ENCODE results near the gene TICRR. TPM values are rescaled to one million over a fixed set of nuclear protein-coding genes. Genes with fewer than 3 reads are reported as not detected.
A peak's percentile ranks its signal among the peaks of the same experiment; 100 is the strongest.

TICRR gene
- total and polyA plus RNA-seq, 2 donors (not counting 1 experiment from before 2014, with no cell fraction given), result 0.05 to 0.07 TPM

DNA sequence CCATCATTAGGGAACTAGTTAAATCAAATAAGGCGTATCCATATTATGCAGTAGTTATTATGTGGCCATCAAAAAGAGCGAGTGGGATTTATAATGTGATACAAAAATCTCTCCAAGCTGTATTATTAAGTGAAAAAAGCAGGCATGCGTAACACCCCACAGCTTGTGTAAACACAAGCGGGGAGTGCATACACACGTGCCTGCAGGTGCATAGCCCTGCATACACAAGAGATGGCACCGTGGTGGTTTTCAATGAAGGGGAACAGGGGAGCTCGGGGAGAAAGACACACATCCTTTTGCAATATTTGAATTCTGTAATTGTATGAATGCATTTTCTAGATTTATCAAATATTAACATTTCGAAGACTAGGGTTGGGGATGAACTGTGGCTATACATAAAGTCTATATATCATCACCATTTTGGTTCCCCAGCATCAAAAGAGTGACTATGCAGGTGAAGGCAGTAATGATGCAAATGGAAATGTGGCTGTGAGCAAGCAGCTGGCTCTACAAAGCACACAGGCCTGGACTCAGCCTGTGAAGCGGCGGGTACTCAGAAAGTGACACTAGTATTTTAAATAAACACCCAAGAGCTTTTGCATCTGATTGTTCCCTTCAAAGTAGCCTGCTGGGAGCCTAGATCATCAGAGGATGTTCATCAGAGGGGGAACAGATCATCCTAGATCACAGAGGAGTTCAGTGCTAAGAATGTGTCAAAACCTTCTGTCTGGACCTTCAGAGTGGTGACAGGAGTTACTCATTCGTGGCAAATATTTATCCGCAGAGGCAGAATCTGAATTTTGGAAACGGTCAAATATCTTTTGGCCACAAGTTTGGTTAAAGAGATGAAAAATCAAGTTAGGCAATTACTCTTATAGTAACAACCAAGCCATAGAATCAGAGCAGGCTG is 89.4 kb downstream of the TICRR start:
- no peaks in the 10 kb centered on the region for H3K9me3 Mint-ChIP-seq (ENCODE audit: insufficient read depth)
- intact Hi-C loops (cut with micrococcal nuclease), result no loop called here
- no peak for ATAC-seq (ENCODE audit: low read depth)
- Histone ChIP-seq H3K4me3 (ENCODE audit: control extremely low read depth in 1 of 5, extremely low read depth in 1 of 5, insufficient read depth in 1 of 5, low read depth in 2 of 5, low read length in 4 of 5) (no peak overlapping the region), H3K4me1 (ENCODE audit: control insufficient read depth in 2 of 2, insufficient read depth in 2 of 2, low read length in 2 of 2) (peaks cover 0 to 7% of the 10 kb centered on the region in 2 donors), H3K27ac (ENCODE audit: low read length in 2 of 2) (no peak overlapping the region), H2AFZ (ENCODE audit: insufficient read depth, low read depth, low read length, poor library complexity, severe bottlenecking) (no peak overlapping the region), H3K9ac (ENCODE audit: low read length) (no peak overlapping the region), H3K9me3 (ENCODE audit: control extremely low read depth in 1 of 3, control insufficient read depth in 2 of 3, insufficient read depth in 1 of 3, low read length in 2 of 3) (no peaks in the 10 kb centered on the region), H3K36me3 (replicated peaks in 1 of 2; ENCODE audit: control extremely low read depth in 1 of 2, control insufficient read depth in 1 of 2, extremely low read depth in 1 of 2, insufficient read depth in 2 of 2, low read length in 1 of 2) (no peaks in the 10 kb centered on the region), H4K20me1 (ENCODE audit: control insufficient read depth, insufficient read depth, low read length, poor library complexity, severe bottlenecking) (no peaks in the 10 kb centered on the region), H3K79me2 (ENCODE audit: control insufficient read depth, insufficient read depth, low read length) (no peaks in the 10 kb centered on the region), H3K27me3 (replicated peaks in 1 of 4; ENCODE audit: control extremely low read depth in 1 of 4, control insufficient read depth in 3 of 4, insufficient read depth in 4 of 4, low read length in 3 of 4) (peaks cover 0 to 24% (median 6%) of the 10 kb centered on the region in 4 experiments), H3K4me2 (replicated peaks; ENCODE audit: low read depth, low read length, poor library complexity, severe bottlenecking) (no peak overlapping the region)
- CTCF ChIA-PET, result no interaction called here
- 84% methylated on average over 2 of the region's 13 CpGs for WGBS (ENCODE audit: insufficient coverage)
- peak overlapping the region; percentile 46 for H3K4me3 Mint-ChIP-seq
- TF ChIP-seq EZH2 (IDR thresholded peaks at IDR 0.05; ENCODE audit: borderline replicate concordance, insufficient read depth, low read depth, low read length, poor library complexity, severe bottlenecking) (no peak), CTCF (IDR thresholded peaks at IDR 0.05) (no peak)
- peaks cover 39% of the 10 kb centered on the region for H3K27me3 Mint-ChIP-seq
- H3K4me1 Mint-ChIP-seq, result peaks cover 7% of the 10 kb centered on the region
- DNase-seq, result no peak
- POLR2A ChIA-PET, result no interaction called here
- no peak overlapping the region for H3K27ac Mint-ChIP-seq
